HG03108 (cell line): ENCODE measurements around the gene TMEM30A.

Experiments
- ATAC-seq: cut with Tn5 transposase; IDR thresholded peaks from one replicate; pipeline ENCODE4 v1.9.1; 2021; ENCODE audit warnings: moderate library complexity; ENCODE audit not compliant: unreplicated experiment

TMEM30A gene

GRCh38 chr6:75292555-75292954 lies 8.0 kb upstream of the TMEM30A start:
- ATAC-seq, result no peak

GRCh38 chr6:75291744-75292143 lies 7.2 kb upstream of the TMEM30A start:
- no peak for ATAC-seq

- ATAC-seq, result no peak
These were observed 6.7 kb upstream of the TMEM30A start for GRCh38 chr6:75291331-75291730.

GRCh38 chr6:75290136-75290945 lies 5.7 kb upstream of the TMEM30A start:
- no peak for ATAC-seq

GRCh38 chr6:75288023-75288422 lies 3.4 kb upstream of the TMEM30A start:
- no peak for ATAC-seq

- no peak for ATAC-seq
These were observed 2.8 kb upstream of the TMEM30A start for GRCh38 chr6:75287424-75287823.

- no peak for ATAC-seq
These were observed 2.4 kb upstream of the TMEM30A start for GRCh38 chr6:75286955-75287354.

GRCh38 chr6:75285283-75285639 lies 669 bp upstream of the TMEM30A start:
- ATAC-seq, result no peak

- peak; percentile 9 for ATAC-seq
These were observed 523 bp downstream of the TMEM30A start for GRCh38 chr6:75283907-75284631.

GRCh38 chr6:75282706-75283105 lies 1.9 kb downstream of the TMEM30A start:
- no peak for ATAC-seq

- ATAC-seq, result no peak
These were observed 2.9 kb downstream of the TMEM30A start for GRCh38 chr6:75281653-75282052.

GRCh38 chr6:75280131-75280855 lies 4.3 kb downstream of the TMEM30A start:
- ATAC-seq, result no peak

- no peak for ATAC-seq
These were observed 5.2 kb downstream of the TMEM30A start for GRCh38 chr6:75279418-75279817.

- no peak for ATAC-seq
These were observed 6.0 kb downstream of the TMEM30A start for GRCh38 chr6:75278474-75279077.

GRCh38 chr6:75275067-75275466 lies 9.5 kb downstream of the TMEM30A start:
- ATAC-seq, result no peak

- ATAC-seq, result no peak
These were observed 11.6 kb downstream of the TMEM30A start for GRCh38 chr6:75273009-75273408.

- no peak for ATAC-seq
These were observed 12.3 kb downstream of the TMEM30A start for GRCh38 chr6:75272145-75272840.

GRCh38 chr6:75268988-75269354 lies 15.6 kb downstream of the TMEM30A start:
- no peak for ATAC-seq

GRCh38 chr6:75268121-75268987 lies 16.2 kb downstream of the TMEM30A start:
- no peak for ATAC-seq

- no peak for ATAC-seq
These were observed 17.1 kb downstream of the TMEM30A start for GRCh38 chr6:75267461-75267860.
